Measurements from ENCODE around the gene WNT2B. TPM values are rescaled to one million over a fixed set of nuclear protein-coding genes. Genes with fewer than 3 reads are reported as not detected.

WNT2B gene
- total and polyA plus RNA-seq, 2 of the 8 experiments (the other 6 are each of a cell fraction or from before 2014, with no cell fraction given) = 0.33 to 2.0 TPM

DNA sequence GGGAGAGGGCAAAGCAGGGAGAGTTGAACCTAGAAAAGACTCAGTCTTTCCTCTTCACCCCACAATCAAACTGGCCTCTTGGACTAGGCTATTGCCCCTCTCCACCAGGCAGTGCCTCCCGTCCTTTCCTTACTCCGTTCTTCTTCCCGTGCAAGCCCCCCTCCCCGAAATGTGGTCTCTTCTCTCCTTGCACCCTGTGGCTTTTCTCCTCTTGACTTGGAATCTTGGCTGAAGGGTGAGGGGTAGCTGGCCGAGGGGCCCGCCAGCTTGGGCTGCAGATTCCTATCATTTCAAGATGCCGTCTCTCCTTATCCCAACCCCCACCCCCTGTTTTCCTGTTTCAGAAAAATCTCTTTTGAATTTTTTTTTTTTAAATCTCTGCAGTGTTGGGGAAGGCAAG is 1.6 kb downstream of the WNT2B start:
- ChIA-PET CTCF (ENCODE audit: partially characterized antibody) (interaction anchor here (1.4 to 6.4 kb wide), 6 partner anchors 8 to 163 kb away, joined by 3 to 28 read pairs (median 4); no protein-coding TSS in a partner anchor), POLR2A (ENCODE audit: partially characterized antibody) (interaction anchor here (0.6 to 4.0 kb wide), 6 partner anchors 13 to 192 kb away, joined by 3 to 22 read pairs (median 3); no protein-coding TSS in a partner anchor)
- Histone ChIP-seq H3K36me3 (ENCODE audit: control insufficient read depth in 2 of 4, insufficient read depth in 4 of 4, low read length in 3 of 4) (no peaks in the 10 kb centered on the region; a peak in 1 of 8 replicates), H4K20me1 (replicated peaks in 1 of 2; ENCODE audit: control insufficient read depth in 1 of 2, insufficient read depth in 2 of 2, low read length in 2 of 2) (no peaks in the 10 kb centered on the region), H3K14ac (ENCODE audit: insufficient read length) (no peak overlapping the region), H3K56ac (replicated peaks; ENCODE audit: insufficient read length, low read depth, low read length) (no peak overlapping the region), H3K4me2 (ENCODE audit: insufficient read depth in 1 of 2, low read depth in 2 of 2, low read length in 2 of 2) (peak overlapping the region; percentile 66 to 98), H4K8ac (ENCODE audit: extremely low read depth, insufficient read depth, low read length) (no peak overlapping the region), H3K9me3 (ENCODE audit: insufficient read depth in 2 of 2, low read depth in 1 of 2, low read length in 1 of 2) (no peaks in the 10 kb centered on the region), H2BK5ac (ENCODE audit: low read depth, low read length) (no peak overlapping the region), H3K23me2 (ENCODE audit: low read depth, low read length) (peaks cover 17% of the 10 kb centered on the region), H4K5ac (ENCODE audit: insufficient read length, low read depth, low read length) (no peak overlapping the region), H3K27ac (ENCODE audit: low read depth, low read length) (no peak overlapping the region), H3K9ac (replicated peaks in 1 of 4; ENCODE audit: extremely low read depth in 1 of 4, low read depth in 3 of 4, low read length in 3 of 4) (no peak overlapping the region), H3K4ac (replicated peaks; ENCODE audit: insufficient read length, low read depth, low read length) (no peak overlapping the region), H2BK15ac (ENCODE audit: low read length) (peak overlapping the region; percentile 1; the same call in 1 of the 2 replicates), H3K4me1 (replicated peaks in 1 of 4; ENCODE audit: control insufficient read depth in 3 of 4, insufficient read depth in 4 of 4, low read length in 3 of 4) (peaks cover 0 to 18% (median 8%) of the 10 kb centered on the region in 4 experiments; a peak in 5 of 7 replicates), H3K79me1 (ENCODE audit: low read depth, low read length) (no peaks in the 10 kb centered on the region), H3K27me3 (replicated peaks in 1 of 4; ENCODE audit: control insufficient read depth in 3 of 4, extremely low read depth in 1 of 4, insufficient read depth in 3 of 4, low read length in 3 of 4) (peaks cover 26 to 75% (median 59%) of the 10 kb centered on the region in 4 experiments), H3K79me2 (ENCODE audit: control insufficient read depth in 1 of 2, insufficient read depth in 2 of 2, low read length in 2 of 2) (no peaks in the 10 kb centered on the region), H2AFZ (ENCODE audit: low read length) (peak overlapping the region; percentile 67), H3K18ac (ENCODE audit: extremely low read depth, low read length) (peak overlapping the region; percentile 39; the same call in 1 of the 2 replicates), H3K23ac (ENCODE audit: insufficient read length) (no peak overlapping the region), H2BK12ac (ENCODE audit: low read depth, low read length) (peak overlapping the region; percentile 18; the same call in 1 of the 2 replicates), H2BK20ac (ENCODE audit: low read length) (0 out of 2 replicates have a peak overlapping the region, but pooled peaks have one; percentile 2), H3K4me3 (ENCODE audit: extremely low read depth in 1 of 4, insufficient read depth in 2 of 4, low read depth in 3 of 4, low read length in 4 of 4) (peak overlapping the region; percentile 34 to 84 (median 77); a peak in 5 of 8 replicates), H2BK120ac (replicated peaks; ENCODE audit: low read depth, low read length) (no peak overlapping the region), H2AK5ac (ENCODE audit: low read depth, low read length) (no peak overlapping the region), H4K91ac (replicated peaks; ENCODE audit: insufficient read length, low read length) (no peak overlapping the region)
- WGBS, 2 experiments (ENCODE audit: extremely low coverage in 1 of 2, insufficient coverage in 1 of 2, insufficient read length in 1 of 2, insufficient replicate concordance in 2 of 2, low coverage in 1 of 2, low lambda C conversion rate in 2 of 2, missing lambda C conversion rate in 1 of 2) = 22% methylated on average over 5 of the region's 7 CpGs; no CpG with 5 or more reads in 1 of the 2 experiments
- TF ChIP-seq MAX (IDR thresholded peaks at IDR 0.05) (no peak), ASH2L (IDR thresholded peaks at IDR 0.05; ENCODE audit: low read length) (peak; percentile 22)
- no peak for FAIRE-seq
- no peak for DNase-seq (ENCODE audit: low read depth in 1 of 2, low spot score in 2 of 2)
